D721Med (cell line): ENCODE data around the gene PGAM2.
A peak's percentile ranks its signal among the peaks of the same experiment; 100 is the strongest.
"Not testable (repeated sequence)": the region's sequence is repeated elsewhere in the genome, so short reads cannot be mapped to it uniquely, and the experiment has no call there.

Experiments used
- DNase-seq: peaks from one replicate; pipeline ENCODE4 v3.0.0; 2011; ENCODE audit warnings: low spot score; ENCODE audit not compliant: insufficient read length
- FAIRE-seq: peaks from 2 replicates; lab custom pipeline; 2011; peaks lifted over from hg19 to GRCh38; lab: Jason Lieb, UNC
- TF ChIP-seq, protein P1 (sequence below): IDR thresholded peaks from 2 replicates; pipeline ENCODE4 v1.5.1; 2012; ENCODE audit warnings: mild to moderate bottlenecking, control low read depth; ENCODE audit not compliant: insufficient read depth; ENCODE audit errors: missing control alignments

Gene PGAM2

DNA sequence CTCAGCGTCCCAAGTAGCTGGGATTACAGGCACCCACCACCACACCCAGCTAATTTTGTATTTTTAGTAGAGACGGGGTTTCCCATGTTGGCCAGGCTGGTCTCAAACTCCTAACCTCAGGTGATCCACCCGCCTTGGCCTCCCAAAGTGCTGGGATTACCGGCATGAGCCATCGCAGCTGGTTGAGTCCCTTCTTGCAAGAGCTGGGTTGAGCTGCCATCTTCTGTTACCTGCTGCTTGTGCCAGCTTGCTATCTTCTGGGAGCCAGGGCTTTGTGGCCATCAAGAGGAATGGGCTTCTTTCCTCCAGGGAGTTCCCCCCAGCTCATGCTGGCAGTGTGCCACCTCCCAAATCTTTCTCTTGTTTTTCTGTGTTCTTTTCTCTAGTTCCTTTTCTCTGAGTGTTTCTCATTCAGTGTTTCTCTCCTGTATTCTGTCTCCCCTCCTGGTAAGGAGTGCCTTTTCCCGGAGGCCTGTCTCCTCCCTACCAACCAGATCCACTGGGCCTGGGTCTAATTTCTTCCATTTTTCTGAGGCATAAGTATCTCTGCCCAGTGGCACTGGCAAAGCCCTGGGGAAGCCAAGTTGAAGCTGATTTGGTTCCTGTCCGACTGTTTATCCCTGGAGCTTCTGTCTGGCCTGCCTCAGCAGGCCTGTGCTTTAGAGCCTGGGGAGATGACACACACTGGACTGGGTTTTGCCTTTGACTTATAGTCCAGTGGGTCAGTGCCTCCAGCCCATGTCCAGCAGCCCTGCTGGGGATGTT lies 17.2 kb downstream of the PGAM2 start:
- DNase-seq = no peak
- FAIRE-seq = no peak
- TF ChIP-seq, protein P1, sequence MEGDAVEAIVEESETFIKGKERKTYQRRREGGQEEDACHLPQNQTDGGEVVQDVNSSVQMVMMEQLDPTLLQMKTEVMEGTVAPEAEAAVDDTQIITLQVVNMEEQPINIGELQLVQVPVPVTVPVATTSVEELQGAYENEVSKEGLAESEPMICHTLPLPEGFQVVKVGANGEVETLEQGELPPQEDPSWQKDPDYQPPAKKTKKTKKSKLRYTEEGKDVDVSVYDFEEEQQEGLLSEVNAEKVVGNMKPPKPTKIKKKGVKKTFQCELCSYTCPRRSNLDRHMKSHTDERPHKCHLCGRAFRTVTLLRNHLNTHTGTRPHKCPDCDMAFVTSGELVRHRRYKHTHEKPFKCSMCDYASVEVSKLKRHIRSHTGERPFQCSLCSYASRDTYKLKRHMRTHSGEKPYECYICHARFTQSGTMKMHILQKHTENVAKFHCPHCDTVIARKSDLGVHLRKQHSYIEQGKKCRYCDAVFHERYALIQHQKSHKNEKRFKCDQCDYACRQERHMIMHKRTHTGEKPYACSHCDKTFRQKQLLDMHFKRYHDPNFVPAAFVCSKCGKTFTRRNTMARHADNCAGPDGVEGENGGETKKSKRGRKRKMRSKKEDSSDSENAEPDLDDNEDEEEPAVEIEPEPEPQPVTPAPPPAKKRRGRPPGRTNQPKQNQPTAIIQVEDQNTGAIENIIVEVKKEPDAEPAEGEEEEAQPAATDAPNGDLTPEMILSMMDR = no peak

DNA sequence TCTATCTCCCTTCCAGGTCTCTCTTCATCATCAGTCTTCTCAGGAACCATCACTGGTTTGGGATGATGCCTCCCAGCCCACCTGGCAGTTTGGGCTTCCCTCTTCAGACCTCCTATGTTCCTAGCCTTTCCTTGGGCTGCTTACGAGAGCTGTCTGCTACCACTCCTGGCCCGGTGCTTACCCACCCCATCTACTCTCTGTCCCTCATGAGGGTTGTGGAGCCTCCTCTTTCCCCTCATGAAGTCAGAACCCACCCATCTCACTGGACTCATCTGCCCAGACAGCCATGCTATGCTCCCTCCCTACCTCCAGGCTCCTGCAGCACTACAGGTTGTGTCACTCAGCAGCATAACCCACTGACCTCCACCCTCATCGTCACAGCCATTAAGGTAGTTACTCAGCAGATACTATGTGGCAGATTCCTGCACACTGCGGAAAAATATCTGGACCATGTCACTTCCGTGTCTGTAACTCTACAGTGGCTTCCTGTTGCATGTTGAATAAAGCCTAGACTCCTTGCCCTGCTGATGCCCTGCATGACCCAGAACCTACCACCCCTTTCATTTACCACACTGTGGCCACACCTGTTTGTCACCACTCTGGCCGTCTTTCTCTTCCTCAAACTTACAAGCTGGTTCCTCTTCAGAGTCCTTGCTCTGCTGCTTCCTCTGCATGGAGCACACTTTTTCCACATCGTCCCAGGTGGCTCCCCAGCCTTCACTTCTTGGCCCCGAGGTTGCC lies 18.9 kb downstream of the PGAM2 start:
- DNase-seq (no peak), FAIRE-seq (no peak)
- TF ChIP-seq, protein P1 = no peak

DNA sequence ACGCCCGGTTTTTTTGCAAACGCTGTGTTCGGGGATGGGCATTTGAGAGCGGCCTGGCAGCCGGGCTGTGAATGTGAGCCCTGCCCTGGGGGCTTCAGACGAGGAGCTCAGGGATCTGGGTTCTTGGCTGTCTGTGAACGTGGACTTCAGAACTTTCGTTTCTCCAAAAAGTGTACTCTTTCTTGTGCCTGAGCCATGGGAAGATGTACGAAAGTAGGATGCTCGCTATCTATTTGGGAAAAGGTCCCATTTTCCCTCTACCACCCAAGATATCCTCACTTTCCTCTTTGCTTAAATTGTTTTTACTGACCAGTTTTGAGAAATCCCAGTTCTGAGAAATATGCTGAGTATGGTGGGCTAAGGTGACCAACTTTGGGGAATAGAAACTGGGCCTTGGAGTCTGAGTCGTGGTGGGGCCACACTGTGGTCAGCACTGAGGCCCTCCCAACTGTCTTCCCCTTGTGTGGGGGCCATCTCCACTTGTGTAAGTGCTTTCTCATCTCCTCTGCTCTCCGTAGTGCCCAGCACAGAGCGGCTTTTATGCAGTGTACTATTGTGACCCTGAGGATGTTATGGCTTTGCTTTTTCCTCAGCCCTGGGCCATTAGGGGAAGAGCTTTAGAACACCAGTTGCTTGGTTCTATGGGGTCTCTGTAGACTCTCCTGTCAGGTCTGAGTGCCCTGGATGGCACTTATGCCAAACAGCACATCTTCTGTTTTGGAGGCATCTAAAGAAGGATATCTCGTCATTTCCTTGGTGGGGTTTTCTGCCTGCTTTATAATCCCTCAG lies 19.9 kb downstream of the PGAM2 start:
- no peak for FAIRE-seq
- DNase-seq = no peak
- TF ChIP-seq, protein P1 = no peak

DNA sequence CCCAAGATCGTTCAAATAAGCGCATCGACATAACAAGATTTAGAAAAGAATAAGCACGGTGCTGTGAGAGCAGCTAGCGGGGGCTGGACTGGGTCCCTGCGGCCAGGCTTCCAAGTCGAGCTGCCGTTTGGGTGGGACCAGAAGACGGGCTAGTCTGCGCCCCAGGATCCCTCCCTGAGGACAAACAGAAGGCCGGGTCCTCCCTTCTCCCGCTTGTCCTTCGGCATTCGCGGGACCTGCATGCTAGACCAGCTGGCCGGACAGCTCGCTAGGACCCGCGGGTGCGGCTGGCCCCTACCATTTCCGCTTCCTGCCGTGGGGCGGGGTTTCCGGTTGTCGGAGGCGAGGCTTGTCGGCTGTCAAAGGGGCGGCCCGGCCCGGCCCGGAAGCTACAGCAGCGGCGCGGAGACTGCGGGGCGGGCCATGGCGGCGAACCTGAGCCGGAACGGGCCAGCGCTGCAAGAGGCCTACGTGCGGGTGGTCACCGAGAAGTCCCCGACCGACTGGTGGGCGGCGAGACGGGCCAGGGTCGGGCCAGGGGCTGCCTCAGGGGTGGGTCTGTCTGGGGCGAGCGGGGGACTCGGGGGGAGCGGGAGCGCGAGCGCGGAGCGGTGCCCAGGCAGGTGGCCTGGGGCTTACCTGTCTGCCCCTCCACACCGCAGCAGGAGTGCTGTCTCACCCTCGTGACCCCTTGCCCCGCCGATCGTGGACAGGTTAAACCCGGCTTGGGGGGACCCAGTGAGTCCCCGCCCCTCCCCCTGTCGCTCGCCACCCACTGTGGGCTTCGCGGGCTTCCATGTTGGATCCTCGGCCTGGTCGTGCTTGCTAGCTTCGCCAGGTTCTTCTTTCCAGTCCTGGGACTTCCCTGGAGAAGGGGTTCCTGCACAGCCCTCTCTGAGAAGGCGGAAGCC lies 20.8 kb downstream of the PGAM2 start, which contains the start of gene DBNL:
Gene DBNL (plus strand): TSS at position 388 of the 911 bp plus-strand sequence. CDS start 36 bp downstream, at position 424.
- DNase-seq (peak; percentile 89), FAIRE-seq (no peak)
- TF ChIP-seq, protein P1 = no peak

DNA sequence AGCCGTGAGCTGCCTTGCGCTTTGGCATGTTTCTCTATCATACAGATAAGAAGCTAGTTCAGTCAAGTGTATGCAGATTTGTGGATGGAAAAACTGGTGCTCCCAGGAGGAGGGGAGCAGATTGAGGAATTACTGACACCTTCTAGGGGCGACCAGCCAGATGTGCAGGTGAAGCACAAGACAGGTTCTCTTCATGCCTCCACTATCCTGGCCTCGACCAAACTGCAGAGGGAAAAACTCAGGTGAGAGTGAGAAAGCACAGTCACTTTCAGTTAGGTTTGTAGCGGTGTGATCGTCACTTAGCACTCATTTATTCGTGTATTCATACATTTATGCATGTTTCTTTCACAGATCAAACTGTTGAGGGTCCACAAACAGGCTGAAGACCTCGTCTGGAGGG lies 21.5 kb downstream of the PGAM2 start:
- no peak for FAIRE-seq
- DNase-seq = no peak
- TF ChIP-seq, protein P1 = no peak

DNA sequence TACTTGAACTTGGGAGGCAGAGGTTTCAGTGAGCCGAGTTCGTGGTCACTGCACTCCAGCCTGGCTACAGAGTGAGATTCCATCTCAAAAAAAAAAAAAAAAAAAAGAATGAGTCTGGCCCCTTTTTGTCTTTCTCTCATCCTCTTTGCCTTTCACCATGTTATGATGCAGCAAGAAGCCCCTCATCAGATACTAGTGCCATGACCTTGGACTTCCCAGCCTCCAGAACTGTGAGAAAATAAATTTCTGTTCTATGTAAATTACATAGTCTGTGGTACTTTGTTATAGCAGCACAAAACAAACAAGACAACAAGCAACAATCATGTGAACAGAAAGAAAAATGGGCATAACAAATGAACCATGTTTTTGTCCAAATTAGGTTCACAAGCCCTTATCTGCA lies 23.1 kb downstream of the PGAM2 start:
- FAIRE-seq (no peak), DNase-seq (no peak)
- TF ChIP-seq, protein P1 = no peak

DNA sequence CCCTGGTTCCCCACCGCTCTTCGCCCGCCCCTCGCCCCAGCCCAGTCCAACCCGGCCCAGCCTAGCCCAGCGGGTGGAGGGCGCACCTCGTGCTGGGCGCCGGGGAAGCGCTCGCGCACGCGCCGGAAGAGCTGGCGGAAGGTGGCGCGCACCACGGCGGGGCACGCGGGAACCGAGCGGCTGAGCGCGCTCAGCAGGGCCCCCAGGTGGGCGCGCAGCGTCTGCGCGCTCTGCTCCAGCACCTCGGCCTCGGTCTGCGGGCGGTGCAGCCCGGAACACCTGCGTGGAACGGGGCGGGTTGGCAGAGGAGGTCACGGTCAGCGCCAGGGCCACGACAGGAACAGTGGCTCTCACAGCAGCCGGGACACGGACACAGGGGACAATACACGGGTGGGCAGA lies 24.9 kb downstream of the PGAM2 start:
- not testable (repeated sequence) for DNase-seq, FAIRE-seq

DNA sequence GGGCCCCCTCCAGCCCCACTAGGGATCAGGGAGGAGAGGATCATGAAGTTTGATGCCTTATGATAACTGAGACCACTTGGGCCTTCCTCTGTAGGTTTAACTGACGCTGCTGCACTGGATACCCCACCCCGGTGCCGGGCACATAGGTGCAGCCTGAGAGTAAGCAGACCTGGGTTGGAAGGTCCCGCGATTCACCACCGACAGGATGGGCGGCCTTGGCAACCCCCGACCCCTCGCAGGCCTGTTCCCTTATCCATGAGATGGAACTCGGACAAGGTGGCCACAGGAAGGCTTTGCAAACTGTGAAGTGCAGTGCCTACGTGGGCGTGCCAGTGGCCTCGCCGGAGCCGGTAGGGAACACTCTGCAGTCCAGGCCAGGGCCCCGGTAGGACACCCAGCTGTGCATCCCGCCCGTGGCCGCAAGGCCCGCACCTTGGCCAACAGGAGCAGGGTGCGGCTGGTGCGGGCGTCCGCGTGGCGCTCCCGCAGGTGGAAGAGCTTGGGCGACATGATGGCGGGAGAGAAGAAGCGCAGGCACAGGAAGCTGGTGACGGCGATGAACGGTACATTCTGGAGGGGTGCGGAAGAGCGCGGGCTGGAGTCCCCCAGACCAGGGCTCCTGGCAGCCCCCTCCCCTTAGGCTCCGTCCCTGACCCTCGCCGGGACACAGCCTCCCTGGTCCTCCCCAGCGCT lies 25.4 kb downstream of the PGAM2 start:
- not testable (repeated sequence) for DNase-seq, FAIRE-seq

DNA sequence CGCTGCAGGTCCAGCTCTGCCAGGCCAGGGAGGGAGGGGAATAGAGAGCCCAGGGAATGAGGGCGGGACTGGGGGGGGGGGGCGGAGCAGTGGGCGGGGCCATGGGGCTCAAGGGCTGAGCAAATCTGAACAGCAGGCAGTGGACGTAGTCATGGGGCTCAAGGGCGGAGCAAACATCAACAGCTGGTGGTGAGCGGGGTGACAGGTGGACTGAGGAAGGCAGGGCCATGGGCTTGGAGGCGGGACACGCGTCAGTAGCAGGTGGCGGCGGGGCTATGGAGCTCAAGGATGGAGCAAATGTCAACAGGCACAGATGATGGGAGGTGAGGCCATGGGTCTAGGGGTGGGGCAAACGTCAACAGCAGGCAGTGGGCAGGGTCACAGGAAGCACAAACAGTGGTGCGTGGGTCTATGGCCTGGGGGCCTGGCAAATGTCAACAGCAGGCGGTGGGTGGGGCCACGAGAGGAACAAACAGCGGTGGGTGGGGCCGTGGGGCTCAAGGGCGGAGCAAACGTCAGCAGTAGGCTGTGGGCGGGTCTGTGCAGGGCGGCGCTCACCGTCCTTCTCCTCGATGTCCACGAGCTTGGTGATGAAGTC lies 26.3 kb downstream of the PGAM2 start:
- FAIRE-seq = not testable (repeated sequence)
- peak; percentile 70 for DNase-seq
